GM12873 (cell line): ENCODE measurements around the gene SNTG2.

Experiments used
- CTCF ChIP-seq: IDR thresholded peaks from 2 replicates; pipeline ENCODE4 v1.5.1; 2012; ENCODE audit warnings: low read depth, mild to moderate bottlenecking, moderate library complexity, low read length, control low read depth; ENCODE audit not compliant: insufficient read depth; ENCODE audit errors: missing control alignments

SNTG2 gene

GRCh38 chr2:1367601-1368000, 417.0 kb downstream of the SNTG2 start:
- TF ChIP-seq CTCF = no peak

DNA sequence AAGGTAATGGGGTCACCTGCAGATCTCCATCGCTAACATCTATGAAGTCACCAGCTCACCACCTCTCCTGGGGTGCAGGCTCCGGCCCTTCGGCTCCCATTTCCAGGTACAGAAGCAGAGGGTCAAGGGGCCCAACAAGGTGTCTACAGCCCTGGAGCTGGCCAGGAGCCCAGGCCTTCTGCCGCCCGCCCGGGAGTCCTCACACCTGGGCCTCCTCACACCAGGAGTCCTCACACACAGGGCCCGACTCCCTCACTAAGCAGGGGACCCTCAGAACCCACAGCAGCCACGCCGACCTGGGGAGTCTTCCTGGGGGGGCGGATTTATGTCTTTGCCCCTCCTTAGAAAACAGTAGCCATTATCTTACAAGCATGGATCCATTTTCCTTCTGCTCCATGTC, 419.3 kb downstream of the SNTG2 start:
- no peak for TF ChIP-seq CTCF

GRCh38 chr2:1370461-1370860, 419.8 kb downstream of the SNTG2 start:
- TF ChIP-seq CTCF = no peak

- no peak for TF ChIP-seq CTCF
Measured at GRCh38 chr2:1371082-1371481, 420.4 kb downstream of the SNTG2 start.

DNA sequence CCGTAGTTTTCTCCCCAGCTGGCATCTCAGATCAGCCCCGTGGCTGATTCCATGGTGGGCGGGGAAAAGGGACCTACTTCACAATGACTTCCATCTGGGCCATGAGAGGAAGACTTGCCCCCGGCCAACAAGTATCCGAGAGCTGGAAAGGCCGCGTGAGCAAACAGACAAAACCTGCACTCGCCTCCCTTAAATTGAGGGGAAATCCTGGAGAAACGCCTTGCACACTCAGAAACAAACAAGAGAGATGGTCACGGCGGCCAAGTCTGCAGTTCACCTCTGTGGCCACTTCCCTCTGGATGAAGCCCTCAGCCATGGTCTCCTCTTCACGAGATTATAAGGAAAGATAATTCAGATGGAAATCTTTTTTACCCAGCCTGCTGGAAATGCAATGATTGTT, 423.2 kb downstream of the SNTG2 start:
- no peak for TF ChIP-seq CTCF

GRCh38 chr2:1374287-1374686, 423.6 kb downstream of the SNTG2 start:
- no peak for TF ChIP-seq CTCF

- no peak for TF ChIP-seq CTCF
Measured at GRCh38 chr2:1375794-1376193, 425.1 kb downstream of the SNTG2 start.
